Measurements from ENCODE around the gene PGS1. TPM values are rescaled to one million over a fixed set of nuclear protein-coding genes. Genes with fewer than 3 reads are reported as not detected.

Gene PGS1
- total RNA-seq, 1 experiment from 2014 or later = 42.5 TPM

- Histone ChIP-seq H3K27me3 (replicated peaks; ENCODE audit: insufficient read depth, low read depth, low read length, poor library complexity) (no peaks in the 10 kb centered on the region), H3K27ac (ENCODE audit: low read depth, low read length, poor library complexity, severe bottlenecking) (no peak overlapping the region), H3K9me3 (ENCODE audit: low read depth, low read length, poor library complexity, severe bottlenecking) (no peaks in the 10 kb centered on the region), H3K4me1 (ENCODE audit: insufficient read depth, low read length, poor library complexity, severe bottlenecking) (no peaks in the 10 kb centered on the region), H3K4me3 (ENCODE audit: low read depth, low read length, poor library complexity, severe bottlenecking) (no peak overlapping the region), H3K36me3 (ENCODE audit: insufficient read depth, low read length, poor library complexity, severe bottlenecking) (no peaks in the 10 kb centered on the region)
- CTCF ChIA-PET = no interaction called here
- no TSS peak for BruUV-seq (replicated peaks)
- no peak for TF ChIP-seq EZH2 (IDR thresholded peaks at IDR 0.05; ENCODE audit: borderline replicate concordance, low read depth, low read length, poor library complexity, severe bottlenecking)
- no peak for TF ChIP-seq CTCF (conservative IDR thresholded peaks at IDR 0.05; ENCODE audit: low read depth, low read length)
- POLR2A ChIA-PET (ENCODE audit: low non-redundant PET) = no interaction called here
- intact Hi-C loops (cut with micrococcal nuclease; ENCODE audit: unreplicated experiment) = no loop called here
- no peak for DNase-seq (ENCODE audit: low spot score)
Measured at GRCh38 chr17:78444392-78444791, 65.9 kb downstream of the PGS1 start.

- Histone ChIP-seq H3K27ac (ENCODE audit: low read depth, low read length, poor library complexity, severe bottlenecking) (no peak overlapping the region), H3K4me1 (ENCODE audit: insufficient read depth, low read length, poor library complexity, severe bottlenecking) (no peaks in the 10 kb centered on the region), H3K9me3 (ENCODE audit: low read depth, low read length, poor library complexity, severe bottlenecking) (no peaks in the 10 kb centered on the region), H3K27me3 (replicated peaks; ENCODE audit: insufficient read depth, low read depth, low read length, poor library complexity) (no peaks in the 10 kb centered on the region), H3K4me3 (ENCODE audit: low read depth, low read length, poor library complexity, severe bottlenecking) (no peak overlapping the region), H3K36me3 (ENCODE audit: insufficient read depth, low read length, poor library complexity, severe bottlenecking) (no peaks in the 10 kb centered on the region)
- CTCF ChIA-PET = interaction anchor here (0.6 to 1.0 kb wide), 2 partner anchors 22 to 627 kb away, joined by 3 read pairs; no protein-coding TSS in a partner anchor
- POLR2A ChIA-PET (ENCODE audit: low non-redundant PET) = no interaction called here
- no peak for DNase-seq (ENCODE audit: low spot score)
- BruUV-seq (replicated peaks) = no TSS peak
- no peak for TF ChIP-seq EZH2 (IDR thresholded peaks at IDR 0.05; ENCODE audit: borderline replicate concordance, low read depth, low read length, poor library complexity, severe bottlenecking)
- no peak for TF ChIP-seq CTCF (conservative IDR thresholded peaks at IDR 0.05; ENCODE audit: low read depth, low read length)
- intact Hi-C loops (cut with micrococcal nuclease; ENCODE audit: unreplicated experiment) = no loop called here
Measured at GRCh38 chr17:78446833-78447232, 68.4 kb downstream of the PGS1 start.

GRCh38 chr17:78448356-78448993 is 70.0 kb downstream of the PGS1 start:
- Histone ChIP-seq H3K4me1 (ENCODE audit: insufficient read depth, low read length, poor library complexity, severe bottlenecking) (no peaks in the 10 kb centered on the region), H3K4me3 (ENCODE audit: low read depth, low read length, poor library complexity, severe bottlenecking) (no peak overlapping the region), H3K27ac (ENCODE audit: low read depth, low read length, poor library complexity, severe bottlenecking) (no peak overlapping the region), H3K27me3 (replicated peaks; ENCODE audit: insufficient read depth, low read depth, low read length, poor library complexity) (no peaks in the 10 kb centered on the region), H3K36me3 (ENCODE audit: insufficient read depth, low read length, poor library complexity, severe bottlenecking) (no peaks in the 10 kb centered on the region), H3K9me3 (ENCODE audit: low read depth, low read length, poor library complexity, severe bottlenecking) (no peaks in the 10 kb centered on the region)
- ChIA-PET CTCF (no interaction called here), POLR2A (ENCODE audit: low non-redundant PET) (no interaction called here)
- intact Hi-C loops (cut with micrococcal nuclease; ENCODE audit: unreplicated experiment) = no loop called here
- DNase-seq (ENCODE audit: low spot score) = peak; percentile 22
- BruUV-seq (replicated peaks) = no TSS peak
- TF ChIP-seq CTCF (conservative IDR thresholded peaks at IDR 0.05; ENCODE audit: low read depth, low read length) (peak; percentile 48), EZH2 (IDR thresholded peaks at IDR 0.05; ENCODE audit: borderline replicate concordance, low read depth, low read length, poor library complexity, severe bottlenecking) (no peak)
